Mammary epithelial cell (primary cell): ENCODE results near the gene PCDH20.

Experiments used
- CTCF ChIP-seq, 2 donors: IDR thresholded peaks in 1 of 2; conservative IDR thresholded peaks in 1 of 2; 2 replicates each; pipeline ENCODE4 v1.5.1; 2011 to 2012; ENCODE audit warnings: inconsistent platforms in 2 of 2, low read length in 2 of 2, mild to moderate bottlenecking in 2 of 2, control low read depth in 1 of 2, low read depth in 1 of 2; ENCODE audit not compliant: insufficient read depth in 1 of 2; ENCODE audit errors: extremely low read depth in 1 of 2
- EZH2 ChIP-seq: IDR thresholded peaks from 2 replicates; pipeline ENCODE4 v1.6.1; 2012; ENCODE audit warnings: low read length, inconsistent platforms, borderline replicate concordance

GRCh38 chr13:61396121-61396520 lies 19.5 kb downstream of the PCDH20 start:
- TF ChIP-seq CTCF (conservative IDR thresholded peaks at IDR 0.05 in 1 of 2, IDR thresholded peaks at IDR 0.05 in 1 of 2; ENCODE audit: extremely low read depth in 1 of 2, insufficient read depth in 1 of 2, low read depth in 1 of 2, low read length in 2 of 2) (no peak), EZH2 (no peak)
